ENCODE measurements around the gene CD48.

Gene CD48

DNA sequence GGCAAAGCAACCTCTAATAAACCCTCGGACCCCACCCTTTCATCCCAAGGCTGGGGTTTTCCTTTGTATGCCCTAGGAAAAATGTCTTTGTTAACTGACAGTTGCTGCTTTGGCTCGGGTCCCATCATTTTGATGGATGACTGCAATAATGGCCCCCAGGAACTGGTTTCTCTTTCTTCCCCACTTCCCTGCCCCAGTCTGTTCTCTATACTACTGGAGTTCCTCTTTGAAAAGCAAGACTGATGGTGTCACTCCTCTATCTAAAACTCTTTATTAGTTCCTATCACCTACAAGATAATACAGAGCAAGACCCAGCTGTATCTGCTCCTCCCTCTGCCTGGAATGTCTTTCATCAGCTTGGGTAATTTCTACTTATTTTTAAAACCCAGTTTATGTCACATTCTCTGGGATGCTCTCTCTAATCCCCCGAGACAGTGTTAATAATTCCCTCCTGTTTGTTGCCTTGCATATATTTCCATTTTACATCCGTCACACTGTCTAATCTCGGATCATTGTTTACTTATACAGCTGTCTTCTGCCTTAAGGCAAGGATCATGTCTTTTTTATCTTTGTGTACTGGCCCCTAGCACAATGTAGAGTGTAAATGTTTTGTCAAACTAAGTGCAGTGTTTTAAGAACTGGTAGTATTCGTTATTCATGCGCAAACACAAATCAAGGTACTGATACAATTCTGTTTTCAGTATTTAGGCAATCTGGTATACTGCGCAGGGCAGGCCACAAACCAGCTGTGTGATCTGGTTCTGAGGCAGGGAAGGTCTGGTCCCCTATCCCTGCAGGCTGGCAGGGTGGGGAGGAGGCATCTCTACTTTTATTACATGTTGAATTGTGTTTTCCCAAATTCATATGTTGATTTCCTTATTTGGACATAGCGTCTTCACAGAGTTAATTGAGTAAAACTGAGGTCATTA is 80.8 kb downstream of the CD48 start:
- DNase-seq: no peak

DNA sequence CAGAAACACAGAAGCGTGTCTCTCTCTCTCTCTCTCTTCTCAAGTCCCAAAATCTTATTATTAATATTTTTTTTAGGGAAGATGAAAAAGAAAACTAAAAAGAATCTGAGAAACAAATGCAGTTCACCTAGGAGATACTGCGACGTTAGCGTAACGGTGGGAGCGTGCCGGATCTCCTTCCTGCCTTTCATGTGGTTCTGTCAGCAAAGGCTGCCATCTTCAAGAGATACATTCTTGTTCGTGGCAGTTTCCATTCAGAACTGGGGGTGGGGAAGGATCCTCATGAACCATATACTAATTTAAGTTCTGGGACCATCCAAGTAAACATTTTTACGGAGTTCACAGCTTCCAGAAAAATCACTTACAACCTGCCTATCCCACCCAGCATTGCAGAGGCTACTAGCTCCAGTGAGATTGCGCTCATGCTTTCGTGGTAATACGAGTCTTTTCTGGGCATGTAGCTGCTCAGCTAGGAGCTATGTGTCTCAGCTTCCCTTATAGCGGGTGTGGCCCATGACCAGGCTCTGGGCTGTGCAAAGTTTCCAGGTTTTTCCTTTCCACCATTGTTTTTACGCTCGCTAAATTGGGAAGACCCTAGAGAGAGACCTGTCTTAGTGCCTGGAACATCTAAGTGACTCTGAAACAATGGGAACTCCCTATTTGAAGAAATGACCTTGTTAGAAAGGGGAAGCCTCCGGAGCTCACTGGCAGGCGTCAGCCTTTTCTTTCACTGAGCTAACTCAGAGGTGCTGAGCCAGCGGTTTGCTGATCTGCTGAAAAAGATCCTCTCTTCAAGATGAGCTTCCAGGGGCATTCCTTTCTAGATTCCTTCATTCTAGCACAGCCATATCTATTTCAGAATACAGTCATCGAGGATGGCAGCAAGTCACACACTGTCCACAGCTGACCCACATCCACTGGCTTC is 82.1 kb downstream of the CD48 start:
- DNase-seq: no peak

DNA sequence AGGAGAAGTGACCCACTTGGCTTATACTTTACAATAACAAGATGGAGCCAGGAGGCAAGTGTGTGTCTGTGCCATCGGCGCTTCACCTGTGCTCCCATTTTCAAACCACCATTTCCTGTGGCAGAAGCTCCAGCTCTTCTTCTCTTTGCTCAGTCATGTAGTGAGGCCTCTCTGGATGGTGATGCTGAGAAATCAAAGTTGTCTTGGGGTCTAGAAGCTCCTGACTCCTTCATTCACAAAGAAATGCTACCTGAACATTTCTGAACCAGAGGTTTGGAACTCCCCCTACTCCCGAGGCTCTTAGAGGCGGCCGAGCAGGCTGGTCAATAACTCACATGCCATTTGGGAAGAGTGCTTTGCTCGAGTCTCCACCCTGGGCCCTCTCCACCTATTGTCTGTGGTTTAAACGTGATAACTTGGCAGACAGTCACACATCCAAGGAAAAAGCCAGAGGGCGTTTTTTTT is 82.8 kb downstream of the CD48 start:
- no peak for DNase-seq
